GM21717 (cell line): ENCODE measurements around the gene PPP1R15A.
"Not testable (repeated sequence)": the region's sequence is repeated elsewhere in the genome, so short reads cannot be mapped to it uniquely, and the experiment has no call there.

ENCODE experiments used
- ATAC-seq: cut with Tn5 transposase; IDR thresholded peaks from one replicate; pipeline ENCODE4 v1.9.1; 2021; ENCODE audit warnings: mild to moderate bottlenecking, moderate library complexity; ENCODE audit not compliant: unreplicated experiment

PPP1R15A gene

DNA sequence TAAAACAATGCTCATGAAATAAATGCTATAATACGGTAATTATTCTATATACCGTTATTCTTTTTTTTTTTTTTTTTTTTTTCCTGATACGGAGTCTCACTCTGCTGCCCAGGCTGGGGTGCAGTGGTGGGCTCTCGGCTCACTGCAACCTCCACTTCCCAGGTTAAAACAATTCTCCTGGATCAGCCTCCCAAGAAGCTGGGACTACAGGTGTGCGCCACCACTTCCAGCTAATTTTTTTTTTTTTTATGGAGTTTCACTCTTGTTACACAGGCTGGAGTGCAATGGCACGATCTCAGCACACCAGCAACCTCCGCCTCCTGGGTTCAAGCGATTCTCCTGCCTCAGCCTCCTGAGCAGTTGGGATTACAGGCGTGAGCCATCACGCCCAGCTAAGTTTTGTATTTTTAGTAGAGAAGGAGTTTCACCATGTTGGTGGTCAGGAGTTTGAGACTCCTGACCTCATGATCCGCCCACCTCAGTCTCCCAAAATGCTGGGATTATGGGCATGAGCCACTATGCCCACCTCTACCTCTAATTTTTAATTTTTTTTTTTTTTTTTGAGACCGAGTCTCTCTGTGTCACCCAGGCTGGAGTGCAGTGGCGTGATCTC is 6.9 kb downstream of the PPP1R15A start:
- ATAC-seq, result no peak

DNA sequence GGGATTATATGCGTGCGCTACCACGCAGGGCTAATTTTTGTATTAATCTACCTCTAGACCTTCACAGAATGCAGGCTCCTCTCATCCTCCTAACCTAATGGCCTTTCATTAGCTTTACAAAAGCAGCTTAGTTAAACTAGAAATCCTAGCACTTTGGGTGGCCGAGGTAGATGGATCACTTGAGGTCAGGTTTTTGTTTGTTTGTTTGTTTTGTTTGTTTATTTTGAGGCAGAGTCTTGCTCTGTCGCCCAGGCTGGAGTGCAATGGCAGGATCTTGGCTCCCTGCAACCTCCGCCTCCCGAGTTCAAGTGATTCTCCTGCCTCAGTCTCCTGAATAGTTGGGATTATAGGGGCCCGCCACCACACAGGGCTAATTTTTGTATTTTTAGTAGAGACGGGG is 7.5 kb downstream of the PPP1R15A start:
- ATAC-seq, result not testable (repeated sequence)

DNA sequence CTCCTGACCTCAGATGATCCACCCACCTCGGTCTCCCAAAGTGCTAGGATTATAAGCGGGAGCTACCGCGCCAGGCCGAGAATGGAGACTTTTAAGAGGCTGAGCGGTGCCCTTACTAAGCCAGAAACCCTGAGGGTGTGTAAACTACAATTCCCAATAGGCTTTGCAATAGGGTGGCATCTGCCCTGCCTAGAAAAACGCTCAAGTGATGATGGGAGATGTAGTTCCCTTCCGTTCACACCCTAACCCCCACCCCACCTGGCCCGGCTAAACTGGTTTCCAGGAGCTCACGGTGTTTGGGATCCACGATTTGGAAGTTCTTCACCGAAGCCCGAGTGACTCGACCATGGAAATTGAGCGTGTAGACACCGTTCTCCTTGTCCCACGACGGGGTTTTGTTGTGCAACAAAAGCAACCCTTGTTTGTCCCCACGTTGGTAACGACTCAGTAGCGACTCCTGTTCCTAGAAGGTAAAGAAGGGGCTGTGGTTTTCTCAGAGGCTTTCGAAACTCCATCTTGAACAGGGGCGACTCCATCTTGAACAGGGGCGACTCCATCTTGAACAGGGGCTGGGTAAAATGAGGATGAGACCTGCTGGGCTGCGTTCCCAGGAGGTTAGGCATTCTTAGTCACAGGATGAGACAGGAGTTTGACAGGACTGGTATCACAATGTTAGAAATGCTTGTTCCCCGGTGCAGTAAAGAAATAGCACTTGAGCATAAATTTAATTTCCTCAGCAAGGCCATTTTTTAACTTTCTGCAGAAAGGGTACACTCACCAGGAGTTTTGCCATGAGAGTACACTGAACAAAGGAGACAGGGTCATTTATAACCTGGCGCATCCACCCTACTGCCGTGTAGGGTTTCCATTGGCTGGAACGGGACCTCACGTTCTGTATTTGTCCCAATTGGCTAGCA is 9.8 kb downstream of the PPP1R15A start:
- no peak for ATAC-seq

DNA sequence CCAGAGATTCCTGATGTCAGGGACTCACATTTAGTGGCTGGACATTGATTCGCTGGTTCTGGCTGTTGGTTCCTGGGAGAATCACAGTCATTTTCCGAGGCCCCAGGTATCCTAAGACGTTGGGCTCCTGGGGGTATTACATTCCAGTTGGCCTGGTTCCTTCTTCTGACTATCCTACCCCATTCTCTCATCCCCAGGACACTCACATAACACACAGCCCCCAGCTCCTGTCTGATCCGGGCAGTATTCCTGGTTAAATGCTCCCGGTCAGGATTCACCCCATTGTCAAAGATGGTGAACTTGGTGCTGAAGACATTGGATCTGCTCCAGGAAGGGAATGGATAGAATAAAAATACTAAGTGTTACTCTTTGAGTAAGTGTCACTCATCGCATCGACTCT is 11.5 kb downstream of the PPP1R15A start:
- no peak for ATAC-seq

DNA sequence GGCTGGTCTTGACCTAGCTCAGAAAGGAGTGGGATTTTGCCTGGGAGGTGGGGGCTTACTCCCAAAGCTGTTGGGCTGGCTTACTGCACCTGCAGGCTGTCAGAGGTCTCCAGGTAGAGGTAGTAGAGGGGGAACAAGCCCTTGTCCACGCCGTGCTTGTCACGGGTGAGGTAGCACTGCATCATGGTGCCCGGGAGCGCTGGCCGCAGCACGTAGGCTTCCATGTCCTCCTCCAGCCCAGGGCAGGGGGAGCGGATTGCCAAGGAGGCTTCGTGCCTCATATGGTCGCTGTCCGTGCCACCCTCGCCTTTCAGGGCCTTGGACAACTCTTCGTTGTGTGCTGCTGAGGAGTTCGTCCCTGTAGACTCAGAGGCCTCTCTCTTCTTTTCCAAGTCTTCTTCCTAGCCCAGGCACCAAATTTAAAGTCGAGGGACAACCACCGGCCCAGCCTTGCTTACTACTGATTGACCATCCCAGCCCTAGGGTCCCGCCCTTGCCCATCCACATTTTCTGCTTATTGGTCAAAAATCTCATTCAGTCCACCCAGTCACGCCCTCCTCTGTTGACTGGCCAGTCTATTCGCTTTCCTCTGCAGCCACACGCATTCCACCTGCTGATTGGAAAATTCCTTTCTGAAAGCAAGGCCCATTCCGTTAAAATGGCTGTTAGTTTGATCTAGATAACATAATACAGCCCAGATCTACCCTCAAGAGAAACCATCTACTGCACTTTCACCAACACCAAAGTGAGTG is 15.8 kb downstream of the PPP1R15A start:
- no peak for ATAC-seq

DNA sequence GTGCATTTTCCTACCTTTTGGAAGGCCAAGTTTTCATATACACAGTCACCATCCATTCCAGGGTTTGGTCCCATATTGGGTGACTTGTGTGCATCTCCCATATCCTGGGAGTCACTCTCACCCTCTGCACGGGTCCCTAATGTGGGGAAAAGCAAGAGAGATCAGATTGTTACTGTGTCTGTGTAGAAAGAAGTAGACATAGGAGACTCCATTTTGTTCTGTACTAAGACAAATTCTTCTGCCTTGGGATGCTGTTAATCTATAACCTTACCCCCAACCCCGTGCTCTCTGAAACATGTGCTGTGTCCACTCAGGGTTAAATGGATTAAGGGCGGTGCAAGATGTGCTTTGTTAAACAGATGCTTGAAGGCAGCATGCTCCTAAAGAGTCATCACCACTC is 17.3 kb downstream of the PPP1R15A start:
- ATAC-seq, result not testable (repeated sequence)

DNA sequence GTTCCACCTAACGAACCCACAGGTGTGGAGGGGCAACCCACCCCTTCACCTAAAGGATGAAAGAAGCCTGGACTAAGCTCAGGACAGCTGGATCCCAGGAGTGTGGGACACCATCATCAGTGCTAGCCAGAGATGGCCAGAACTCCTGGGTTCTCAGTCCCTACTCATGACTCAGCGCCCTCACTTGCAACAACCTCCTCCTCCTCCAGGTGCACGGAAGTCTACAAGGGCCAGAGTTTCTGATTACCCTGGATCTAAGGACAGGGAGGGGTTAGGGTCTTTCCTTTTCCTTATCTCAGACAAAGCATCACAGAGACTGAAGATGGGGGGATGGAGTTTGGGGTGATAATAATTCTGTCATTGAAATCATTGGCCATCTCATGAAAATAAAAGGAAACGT is 18.3 kb downstream of the PPP1R15A start:
- no peak for ATAC-seq

DNA sequence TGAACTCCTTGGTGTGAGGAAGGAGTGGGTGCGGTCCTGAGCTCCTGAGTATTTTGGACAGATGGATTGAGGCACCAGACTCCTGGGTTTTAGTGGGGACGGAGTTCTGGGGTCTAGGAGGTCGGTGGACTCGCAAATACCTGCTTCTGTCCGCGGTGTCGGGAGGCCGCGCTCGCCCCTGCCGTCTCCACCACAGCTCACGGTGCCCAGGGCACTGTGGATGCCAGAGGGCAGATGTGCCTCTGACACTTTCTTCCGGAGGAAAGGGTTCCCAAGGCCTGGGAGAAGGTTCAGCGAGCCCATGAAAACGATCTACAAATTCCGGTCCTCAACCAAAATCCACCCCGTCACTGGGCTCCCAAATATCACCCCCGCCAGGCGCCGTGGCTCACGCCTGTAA is 23.0 kb downstream of the PPP1R15A start:
- no peak for ATAC-seq

DNA sequence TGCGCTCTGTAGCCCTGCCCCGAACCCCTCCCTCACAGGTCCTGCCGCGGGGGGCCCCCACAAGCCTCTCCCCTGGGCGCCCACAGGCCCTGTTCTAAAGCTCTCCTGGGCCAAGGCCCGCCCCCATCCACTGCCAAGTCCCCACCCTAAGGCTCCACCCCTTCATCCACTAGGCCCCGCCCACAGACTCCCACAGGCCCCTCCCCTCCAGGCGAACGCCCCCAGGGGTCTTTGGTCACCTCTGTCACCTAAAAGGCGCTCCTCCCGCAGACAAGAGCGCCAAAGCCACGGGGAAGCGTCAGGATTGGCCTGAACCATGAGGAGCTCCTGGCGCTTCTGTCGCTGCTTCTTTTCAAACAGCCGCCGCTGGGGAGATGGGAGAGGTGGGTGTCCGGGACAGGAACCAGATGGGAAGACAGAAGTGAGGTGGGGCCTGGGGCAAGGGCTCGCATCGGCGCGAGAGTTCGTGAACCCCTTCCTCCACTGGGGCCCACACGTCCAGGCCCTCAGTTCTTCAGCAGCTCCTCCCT is 24.0 kb downstream of the PPP1R15A start:
- ATAC-seq, result no peak

DNA sequence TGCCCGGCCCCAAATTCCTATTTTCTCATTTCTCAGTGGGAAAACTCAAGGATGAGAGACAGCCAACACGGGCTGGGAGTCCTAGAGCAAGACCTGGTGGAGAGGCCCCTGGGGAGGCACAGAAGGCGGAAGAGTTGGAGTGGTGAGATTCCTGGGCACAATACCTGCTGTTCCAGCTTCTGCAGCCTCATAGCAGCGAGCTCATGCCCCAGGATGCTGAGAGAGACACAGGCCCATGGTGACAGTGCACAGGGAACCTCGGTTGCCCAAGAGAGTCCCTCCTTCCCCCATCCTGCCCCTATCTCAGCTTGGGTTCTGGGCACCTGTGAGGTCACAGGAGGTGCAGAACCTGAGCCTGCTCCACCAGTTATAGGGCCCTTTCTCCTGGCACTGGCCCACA is 25.0 kb downstream of the PPP1R15A start:
- ATAC-seq, result no peak

DNA sequence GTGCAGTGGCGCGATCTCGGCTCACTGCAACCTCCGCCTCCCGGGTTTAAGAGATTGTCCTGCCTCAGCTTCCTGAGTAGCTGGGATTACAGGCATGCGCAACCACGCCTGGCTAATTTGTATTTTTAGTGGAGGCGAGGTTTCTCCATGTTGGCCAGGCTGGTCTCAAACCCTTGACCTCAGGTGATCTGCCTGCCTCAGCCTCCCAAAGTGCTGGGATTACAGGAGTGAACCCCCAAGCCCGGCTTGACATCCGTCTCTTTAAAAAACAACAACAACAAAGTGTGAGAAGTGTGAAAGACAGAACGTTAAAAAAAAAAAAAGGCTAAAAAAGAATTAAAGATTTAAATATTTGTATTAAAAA is 27.1 kb downstream of the PPP1R15A start:
- not testable (repeated sequence) for ATAC-seq

DNA sequence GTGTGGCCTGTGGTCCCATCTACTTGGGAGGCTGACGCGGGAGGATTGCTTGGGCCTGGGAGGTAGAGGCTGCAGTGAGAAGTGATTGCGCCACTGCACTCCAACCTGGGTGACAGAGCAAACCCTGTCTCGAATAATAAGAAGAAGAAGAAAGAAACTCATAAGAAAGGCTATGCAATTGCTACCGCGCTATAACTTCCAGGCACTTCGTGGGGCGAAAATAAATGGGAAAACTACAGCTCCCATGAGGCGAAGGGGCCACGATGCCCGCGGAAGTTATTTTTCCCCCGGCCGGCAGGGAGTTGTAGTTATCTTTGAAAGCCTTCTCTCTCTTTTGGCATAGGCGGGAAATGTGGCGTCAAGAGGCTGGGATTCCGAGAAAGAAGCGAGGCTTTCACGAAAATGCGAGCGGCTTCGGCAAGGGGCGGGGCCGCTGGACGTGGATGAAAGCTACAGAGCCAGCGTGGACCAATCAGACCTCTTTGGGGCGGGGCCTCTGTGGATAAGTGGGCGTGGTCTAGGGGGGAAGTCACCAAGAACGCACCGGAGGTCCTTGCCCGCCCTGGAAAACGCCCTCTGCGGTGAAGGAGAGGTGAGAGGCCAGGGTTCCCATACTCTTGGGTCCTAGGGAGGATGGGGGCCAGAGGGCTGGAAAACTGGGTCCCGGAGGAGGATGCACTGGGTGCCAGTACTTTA is 27.7 kb downstream of the PPP1R15A start, which contains the start of gene NUCB1:
Gene NUCB1, plus strand, starts transcription at position 532 of the 696 bp plus-strand sequence. CDS start 485 bp downstream, outside the sequence.
- ATAC-seq, result peak; percentile 70

DNA sequence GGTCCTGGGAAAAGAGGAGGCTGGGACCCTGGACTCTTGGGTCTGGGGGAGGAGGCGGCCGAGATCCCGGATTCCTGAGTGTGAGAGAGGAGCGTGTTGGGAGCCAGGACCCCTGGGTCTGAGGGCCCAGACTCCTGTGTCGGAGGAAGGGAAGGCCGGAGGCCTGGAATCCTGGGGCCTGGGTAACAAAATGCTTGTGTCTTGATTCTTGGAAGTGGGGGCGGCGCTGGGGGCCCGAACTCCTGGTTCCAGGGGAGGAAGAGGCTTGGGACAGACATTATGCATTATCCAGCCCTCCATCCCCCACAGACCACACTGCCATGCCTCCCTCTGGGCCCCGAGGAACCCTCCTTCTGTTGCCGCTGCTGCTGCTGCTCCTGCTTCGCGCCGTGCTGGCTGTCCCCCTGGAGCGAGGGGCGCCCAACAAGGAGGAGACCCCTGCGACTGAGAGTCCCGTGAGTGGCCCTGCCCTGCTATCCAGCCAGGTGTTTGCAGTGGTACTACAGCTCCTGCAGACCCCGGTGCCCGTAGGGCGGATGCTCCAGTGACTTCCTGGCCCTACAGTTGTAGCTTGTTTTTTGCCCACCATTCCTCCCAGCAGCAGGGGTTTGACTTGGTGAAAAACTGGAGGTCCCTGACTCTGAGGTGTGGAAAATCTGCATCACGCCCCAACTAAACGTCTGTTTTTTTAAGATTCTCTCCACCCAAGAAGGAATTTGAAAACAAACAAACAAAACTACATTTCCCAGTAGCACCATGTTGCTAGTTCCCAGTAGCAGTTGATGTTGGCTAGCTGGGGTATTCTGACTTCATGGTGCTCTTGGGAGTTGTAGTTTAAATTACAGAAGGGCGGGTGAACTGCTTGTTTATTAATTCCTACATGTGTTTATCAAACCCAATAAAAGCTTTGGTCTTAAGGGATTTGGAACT is 28.5 kb downstream of the PPP1R15A start:
- ATAC-seq, result no peak

DNA sequence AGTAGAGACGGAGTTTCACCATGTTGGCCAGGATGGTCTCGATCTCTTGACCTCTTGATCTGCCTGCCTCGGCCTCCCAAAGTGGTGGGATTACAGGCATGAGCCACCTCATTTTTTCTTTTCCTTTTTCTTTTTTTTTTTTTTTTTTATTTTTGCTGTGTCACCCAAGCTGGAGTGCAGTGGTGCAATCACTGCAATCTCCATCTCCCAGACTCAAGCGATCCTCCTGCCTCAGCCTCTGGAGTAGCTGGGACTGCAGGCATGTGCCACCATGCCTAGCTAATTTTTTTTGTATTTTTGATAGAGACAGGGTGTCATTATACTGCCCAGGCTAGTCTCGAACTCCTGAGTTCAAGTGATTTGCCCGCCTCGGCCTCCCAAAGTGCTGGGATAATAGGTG is 30.1 kb downstream of the PPP1R15A start:
- not testable (repeated sequence) for ATAC-seq

DNA sequence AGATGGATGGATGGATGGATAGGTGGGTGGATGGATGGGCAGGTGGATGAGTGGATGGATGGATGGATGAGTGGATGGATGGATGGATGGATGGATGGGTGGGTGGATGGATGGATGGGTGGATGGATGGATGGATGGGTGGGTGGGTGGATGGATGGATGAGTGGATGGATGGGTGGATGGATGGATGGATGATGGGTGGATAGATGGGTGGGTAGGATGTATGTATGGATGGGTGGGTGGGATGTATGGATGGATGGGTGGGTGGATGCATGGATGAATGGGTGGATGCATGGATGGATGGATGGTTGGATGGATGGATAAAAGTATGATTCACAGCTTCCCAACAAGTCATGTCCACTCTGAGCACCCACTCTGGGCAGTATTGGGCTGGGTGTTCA is 31.6 kb downstream of the PPP1R15A start:
- ATAC-seq, result not testable (repeated sequence)

DNA sequence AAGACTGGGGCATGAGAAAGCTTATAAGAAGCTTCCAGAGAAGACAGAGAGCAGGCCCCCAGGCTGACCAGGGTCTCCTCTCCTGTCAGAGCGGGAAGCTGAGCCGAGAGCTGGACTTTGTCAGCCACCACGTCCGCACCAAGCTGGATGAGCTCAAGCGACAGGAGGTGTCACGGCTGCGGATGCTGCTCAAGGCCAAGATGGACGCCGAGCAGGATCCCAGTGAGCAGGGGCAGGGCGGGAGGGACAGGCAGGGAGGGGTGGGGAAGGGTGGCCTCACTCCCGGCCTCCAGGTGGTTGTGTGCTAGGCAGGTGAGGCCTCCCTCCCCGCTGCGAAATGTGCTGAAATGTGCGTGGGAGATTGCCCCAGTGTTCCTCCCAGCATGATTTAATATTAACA is 33.4 kb downstream of the PPP1R15A start:
- ATAC-seq, result no peak

DNA sequence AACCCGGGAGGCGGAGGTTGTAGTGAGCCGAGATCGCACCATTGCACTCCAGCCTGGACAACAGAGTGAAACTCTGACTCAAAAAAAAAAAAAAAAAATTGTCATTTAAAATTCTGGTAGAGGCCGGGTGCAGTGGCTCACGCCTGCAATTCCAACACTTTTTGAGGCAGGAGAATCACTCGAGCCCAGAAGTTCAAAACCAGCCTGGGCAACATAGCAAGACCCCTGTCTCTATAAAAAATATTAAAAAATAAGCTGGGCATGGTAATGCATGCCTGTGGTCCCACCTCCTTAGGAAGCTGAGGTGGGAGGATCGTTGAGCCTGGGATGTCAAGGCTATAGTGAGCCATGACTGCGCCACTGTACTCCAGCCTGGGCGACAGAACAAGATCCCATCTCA is 34.1 kb downstream of the PPP1R15A start:
- ATAC-seq, result no peak

DNA sequence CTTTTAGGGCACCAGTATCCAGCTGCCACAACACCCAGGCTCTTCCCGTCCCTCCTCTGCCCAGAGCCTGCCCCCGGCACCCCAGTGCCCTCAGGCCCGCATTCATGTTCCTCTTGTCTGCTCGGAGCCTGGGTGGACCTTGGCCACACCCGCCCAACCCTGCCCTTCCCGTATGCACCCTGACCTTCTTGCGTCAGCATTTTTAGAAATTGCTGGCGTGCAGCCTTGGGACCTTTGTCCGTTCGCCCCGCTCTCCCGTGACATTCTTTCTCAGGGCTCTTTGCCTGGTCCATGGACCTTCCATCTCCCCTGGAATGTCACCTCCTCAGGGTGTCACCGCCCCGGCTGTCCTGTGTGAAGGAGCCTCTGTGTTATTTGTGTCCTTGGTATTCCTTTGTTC is 35.5 kb downstream of the PPP1R15A start:
- ATAC-seq, result no peak

DNA sequence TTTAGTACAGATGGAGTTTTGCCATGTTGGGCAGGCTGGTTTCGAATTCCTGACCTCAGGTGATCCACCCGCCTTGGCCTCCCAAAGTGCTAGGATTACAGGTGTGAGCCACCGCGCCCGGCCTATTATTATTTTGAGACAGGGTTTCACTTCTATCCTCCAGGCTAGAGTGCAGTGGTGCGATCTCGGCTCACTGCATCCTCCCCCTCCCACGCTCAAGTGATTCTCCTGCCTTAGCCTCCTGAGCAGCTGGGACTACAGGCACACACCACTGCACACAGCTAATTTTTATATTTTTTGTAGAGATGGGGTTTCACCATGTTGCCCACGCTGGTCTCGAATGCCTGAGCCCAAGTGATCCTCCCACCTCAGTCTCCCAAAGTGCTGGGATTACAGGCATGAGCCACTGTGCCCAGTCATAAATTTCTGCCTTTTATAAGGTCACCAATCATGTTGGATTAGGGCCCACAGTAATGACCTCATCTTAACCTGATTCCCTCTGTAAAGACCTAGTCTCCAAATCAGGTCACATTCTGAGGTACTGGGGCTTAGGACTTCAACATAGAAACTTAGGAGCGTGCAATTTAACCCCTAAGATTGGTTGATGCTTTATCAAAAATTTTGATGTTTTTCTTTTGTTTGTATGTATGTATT is 37.3 kb downstream of the PPP1R15A start:
- ATAC-seq, result not testable (repeated sequence)
